ENCODE data around the gene TNS3. TPM values are rescaled to one million over a fixed set of nuclear protein-coding genes. Genes with fewer than 3 reads are reported as not detected.

Gene TNS3
- total RNA-seq, 1 experiment from 2014 or later, result 38.2 TPM

DNA sequence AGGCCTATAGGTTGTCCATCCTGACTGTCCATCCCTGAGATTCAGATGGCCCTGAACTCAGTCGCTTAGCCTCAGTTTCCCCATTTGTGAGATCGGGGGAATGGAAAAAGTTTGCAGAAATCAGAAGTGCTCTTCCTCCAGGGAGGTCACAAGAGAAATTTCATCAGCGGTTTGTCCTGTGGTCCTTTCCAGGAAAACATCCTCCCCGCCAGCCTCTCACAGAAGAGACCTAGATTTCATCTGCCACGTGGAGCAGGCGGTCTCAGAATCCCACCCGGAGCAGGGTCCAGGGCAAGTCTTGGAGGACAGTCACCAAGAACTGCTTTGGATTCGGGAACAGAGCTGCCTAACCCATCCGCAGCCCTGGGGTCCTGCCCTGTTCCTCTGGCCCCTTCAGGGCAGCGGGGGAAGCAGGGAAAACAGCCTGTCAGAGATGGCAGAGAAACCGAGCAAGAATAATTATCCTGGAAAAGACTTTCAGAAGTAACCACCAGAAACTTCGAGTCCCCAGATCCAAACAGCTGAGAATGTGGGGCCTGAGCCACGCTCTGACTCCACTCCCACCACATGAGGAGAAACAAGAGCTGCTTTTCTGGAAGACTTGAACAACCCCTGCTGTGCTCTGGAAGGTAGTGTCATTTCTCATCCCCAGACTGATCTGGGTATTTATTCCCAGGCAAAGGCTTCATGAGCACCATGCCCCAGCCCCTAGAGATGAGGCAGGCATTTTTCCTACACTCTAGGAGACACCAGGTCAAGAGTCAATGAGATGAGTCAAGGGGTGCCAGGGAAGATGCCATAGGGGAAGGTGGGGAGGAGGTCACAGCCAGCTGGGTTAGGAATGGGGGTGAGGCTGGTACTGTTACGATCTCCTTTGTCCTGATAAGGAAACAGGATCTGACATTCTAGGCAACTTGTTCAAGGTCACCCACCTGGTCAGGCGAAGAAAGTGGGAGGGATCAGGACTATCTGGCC lies 1.1 kb upstream of the TNS3 start:
- DNase-seq (ENCODE audit: low read depth), result no peak

DNA sequence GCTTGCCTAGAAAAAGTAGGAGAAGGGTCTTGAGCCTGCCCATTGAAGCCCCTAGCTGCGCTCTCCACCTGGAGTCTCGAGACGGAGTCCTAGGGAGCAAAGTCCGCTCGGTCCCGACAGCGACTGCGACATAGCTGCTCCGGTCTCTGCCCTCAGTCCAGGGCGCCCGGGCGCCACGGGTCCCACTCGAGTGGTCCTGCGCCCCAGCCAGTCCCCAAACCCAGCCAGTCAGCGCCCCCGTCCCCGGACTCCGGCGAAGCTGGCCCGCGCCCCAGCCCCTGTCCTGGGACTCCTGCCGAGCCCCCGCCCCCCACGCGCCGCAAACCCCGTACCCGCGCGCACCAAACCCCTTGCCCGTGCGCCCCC lies 490 bp downstream of the TNS3 start:
- no peak for DNase-seq (ENCODE audit: low read depth)

DNA sequence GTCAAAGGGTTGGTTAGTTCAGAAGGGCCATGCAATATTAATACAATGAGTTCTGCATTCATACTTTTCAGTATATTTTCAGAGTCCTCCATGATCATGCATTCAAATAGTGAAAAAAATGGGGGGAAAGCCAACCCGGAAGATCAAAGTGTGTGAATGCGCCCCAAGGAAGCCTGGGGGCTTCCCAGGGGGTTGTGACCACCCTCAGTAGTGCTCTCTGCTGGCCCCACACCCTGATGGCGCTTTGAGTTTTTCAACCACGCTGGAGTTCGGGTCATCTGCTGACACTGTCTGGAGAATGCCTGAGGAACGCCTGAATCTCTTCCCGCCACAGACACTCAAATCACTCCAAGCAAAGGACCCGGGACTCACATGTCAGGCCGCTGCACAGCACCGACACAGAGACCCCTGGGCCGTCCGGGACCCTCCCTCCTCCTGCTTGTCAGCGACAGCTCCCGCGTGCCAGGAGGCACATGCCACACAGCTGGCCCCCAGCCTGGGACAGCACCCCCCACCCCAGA lies 1.0 kb downstream of the TNS3 start:
- peak; percentile 30 for DNase-seq (ENCODE audit: low read depth)

- no peak for DNase-seq (ENCODE audit: low read depth)
Measured at GRCh38 chr7:47580175-47580706, 1.7 kb downstream of the TNS3 start.

DNA sequence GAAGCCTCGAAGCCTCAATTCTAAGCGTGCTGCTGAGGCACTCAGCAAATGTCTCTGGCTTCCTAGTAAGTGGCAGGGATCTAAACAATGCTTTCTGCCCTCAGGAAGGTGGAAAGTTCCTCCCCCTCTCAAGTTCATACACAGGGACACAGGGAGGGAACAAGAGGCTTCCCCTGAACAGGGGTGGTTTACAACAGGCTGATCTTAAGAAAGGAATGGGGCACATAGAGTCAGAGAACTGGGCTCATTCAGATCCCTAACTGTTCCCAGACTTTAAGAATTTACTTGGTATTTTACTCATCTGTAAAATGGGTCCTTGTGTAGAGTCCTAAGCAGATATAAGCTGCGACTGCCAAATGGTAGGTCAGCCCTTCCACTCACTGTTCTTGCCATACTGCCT lies 2.5 kb downstream of the TNS3 start:
- DNase-seq (ENCODE audit: low read depth), result no peak

- DNase-seq (ENCODE audit: low read depth), result no peak
Measured at GRCh38 chr7:47578579-47579270, 3.2 kb downstream of the TNS3 start.

- DNase-seq (ENCODE audit: low read depth), result no peak
Measured at GRCh38 chr7:47577321-47577919, 4.5 kb downstream of the TNS3 start.

GRCh38 chr7:47576866-47577306 lies 5.0 kb downstream of the TNS3 start:
- DNase-seq (ENCODE audit: low read depth), result no peak

DNA sequence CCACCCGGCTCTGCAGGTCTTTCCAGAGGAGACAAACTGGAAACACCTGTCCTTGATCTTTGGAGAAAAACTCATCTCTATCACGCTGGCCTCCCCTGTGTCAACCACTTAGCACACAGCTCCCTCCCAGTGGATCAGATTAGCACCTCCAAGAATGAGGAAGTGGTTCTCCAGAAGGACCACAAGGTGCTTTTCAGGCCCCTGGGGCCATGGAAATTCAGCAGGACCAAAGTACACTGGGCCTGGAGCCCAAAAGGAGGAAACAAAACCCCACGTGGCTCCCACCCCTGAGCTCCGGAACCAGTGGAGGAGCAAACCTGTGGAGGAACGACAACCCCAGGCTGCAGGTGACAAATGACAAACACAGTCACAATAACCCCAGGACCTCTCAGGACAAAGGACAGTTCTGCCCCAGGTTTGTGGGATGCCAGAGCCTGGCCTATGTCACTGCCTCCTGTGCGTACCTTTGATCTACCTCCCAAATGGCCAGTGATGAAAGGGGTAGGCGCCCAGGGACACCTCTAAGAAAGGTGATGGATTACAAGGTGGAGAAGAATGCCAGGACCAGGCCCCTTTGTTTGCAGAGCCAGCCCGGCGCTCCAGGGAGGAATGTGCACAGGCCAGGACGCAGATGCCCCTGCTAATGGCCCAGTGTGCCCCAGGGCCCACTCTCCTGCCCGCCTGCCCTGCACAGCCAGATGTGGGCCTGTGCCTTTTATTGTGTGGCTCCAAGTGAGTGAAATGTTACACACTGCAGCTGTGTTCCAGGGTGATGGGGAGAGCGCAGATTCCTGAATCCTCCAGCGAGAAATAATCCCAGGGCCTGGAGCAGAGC lies 5.7 kb downstream of the TNS3 start:
- DNase-seq (ENCODE audit: low read depth), result no peak

DNA sequence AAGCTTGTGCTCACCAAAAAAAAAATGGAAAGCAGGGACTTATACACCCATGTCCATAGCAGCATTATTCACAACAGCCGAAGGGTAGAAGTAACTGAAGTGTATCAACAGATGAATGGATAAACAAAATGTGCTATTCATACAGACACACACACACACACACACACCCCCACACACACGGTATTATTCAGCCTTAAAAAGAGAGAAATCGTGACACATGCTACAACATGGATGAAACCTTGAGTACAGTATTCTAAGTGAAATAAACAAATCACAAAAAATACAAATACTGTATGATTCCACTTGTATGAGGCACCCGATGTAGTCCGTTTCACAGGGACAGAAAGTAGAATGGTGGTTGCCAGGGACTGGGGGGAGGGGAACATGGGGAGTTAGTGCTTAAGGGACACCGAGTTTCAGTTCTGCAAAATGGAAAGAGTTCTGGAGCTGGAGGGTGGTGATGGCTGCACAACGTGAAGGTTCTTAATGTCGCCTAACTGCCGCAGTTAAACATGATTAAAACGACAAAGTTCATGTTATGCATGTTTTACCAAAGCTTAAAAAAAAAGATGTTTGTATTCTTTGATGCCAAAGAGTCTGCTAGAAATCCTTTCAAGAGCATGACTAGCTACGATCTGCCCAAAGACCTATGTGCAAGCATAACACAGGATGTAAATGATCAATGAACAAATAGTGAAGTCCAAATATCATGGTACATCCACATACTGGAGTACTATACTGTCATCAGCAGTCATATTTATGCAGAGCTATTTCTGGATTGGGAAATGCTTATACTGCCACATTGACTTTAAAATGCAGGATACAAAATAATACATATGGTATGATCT lies 7.2 kb downstream of the TNS3 start:
- DNase-seq (ENCODE audit: low read depth), result no peak

- peak; percentile 40 for DNase-seq (ENCODE audit: low read depth)
Measured at GRCh38 chr7:47573758-47574481, 8.0 kb downstream of the TNS3 start.

- no peak for DNase-seq (ENCODE audit: low read depth)
Measured at GRCh38 chr7:47572939-47573757, 8.8 kb downstream of the TNS3 start.

DNA sequence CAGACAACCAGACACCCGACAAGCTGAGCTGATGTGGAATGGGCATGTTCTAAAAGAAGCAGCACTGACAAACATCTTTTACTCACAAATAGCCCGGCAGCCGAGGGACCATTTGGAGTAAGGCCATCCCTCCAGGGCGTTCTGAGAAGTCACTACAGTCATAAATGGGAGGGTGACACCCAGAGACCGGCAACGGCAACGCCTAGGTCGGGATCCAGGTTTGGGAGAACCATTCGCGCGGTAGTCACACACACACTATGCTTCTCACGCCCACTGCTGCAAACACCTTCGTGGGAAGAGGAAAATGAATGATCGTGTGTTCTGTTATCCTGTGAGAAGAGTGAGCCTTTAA lies 9.8 kb downstream of the TNS3 start:
- DNase-seq (ENCODE audit: low read depth), result no peak

GRCh38 chr7:47571331-47572093 lies 10.4 kb downstream of the TNS3 start:
- DNase-seq (ENCODE audit: low read depth), result no peak

DNA sequence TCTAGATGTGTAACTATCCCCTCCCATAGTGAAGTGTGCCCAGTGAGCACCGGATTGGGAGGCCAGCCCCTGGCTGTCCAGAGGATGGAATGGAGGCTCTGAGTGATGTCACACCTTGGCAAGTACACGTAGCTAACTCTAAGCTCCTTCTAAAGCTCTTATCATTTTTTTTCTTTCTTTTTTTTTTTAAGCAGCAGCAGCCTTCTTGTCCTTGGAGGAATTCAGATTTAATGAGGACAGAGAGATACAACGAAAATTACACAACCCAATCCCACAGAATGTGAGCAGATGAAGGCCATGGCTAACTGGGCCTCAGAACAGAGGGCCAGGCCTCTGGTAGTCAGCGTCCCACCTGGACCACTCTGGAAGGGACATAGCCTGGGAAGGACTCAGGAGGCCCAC lies 11.3 kb downstream of the TNS3 start:
- DNase-seq (ENCODE audit: low read depth), result no peak

- DNase-seq (ENCODE audit: low read depth), result no peak
Measured at GRCh38 chr7:47568547-47568946, 13.4 kb downstream of the TNS3 start.

GRCh38 chr7:47568056-47568455 lies 13.9 kb downstream of the TNS3 start:
- DNase-seq (ENCODE audit: low read depth), result no peak
